Tibial artery (tissue), 4 donors: Measurements from ENCODE around the gene MYH13.

Experiments
- DNase-seq, 2 donors: peaks; one replicate each; pipeline ENCODE4 v3.0.0-alpha.2; 2019
- H3K27ac ChIP-seq, 2 donors: fragments of 200-600 bp; sonication (generic) in 1 of 2; 1 replicate in 1 of 2; 2 replicates in 1 of 2; pipeline ENCODE4 v1.5.1; 2018 to 2019; ENCODE audit warnings: mild to moderate bottlenecking in 1 of 2
- H3K27me3 ChIP-seq, 2 donors: fragments of 200-600 bp; sonication (generic) in 1 of 2; one replicate each; pipeline versions ENCODE4 v1.5.1 to v1.6.0; 2016 to 2019
- H3K36me3 ChIP-seq, 3 donors: fragments of 200-600 bp; sonication (generic) in 2 of 3; one replicate each; pipeline ENCODE4 v1.5.1; 2016 to 2019; ENCODE audit warnings: mild to moderate bottlenecking in 2 of 3
- H3K4me1 ChIP-seq, 4 donors: fragments of 200-600 bp; sonication (generic) in 2 of 4; 1 replicate in 3 of 4; 2 replicates in 1 of 4; pipeline ENCODE4 v1.5.1; 2016 to 2019
- H3K4me3 ChIP-seq, 2 donors: fragments of 200-600 bp; sonication (generic) in 1 of 2; 1 replicate in 1 of 2; 2 replicates in 1 of 2; pipeline ENCODE4 v1.5.1; 2018 to 2019; ENCODE audit warnings: mild to moderate bottlenecking in 2 of 2
- H3K9me3 ChIP-seq, 3 donors: fragments of 200-600 bp; sonication (generic) in 1 of 3; one replicate each; pipeline ENCODE4 v1.5.1; 2016 to 2019
- intact Hi-C: fragments of 100-400 bp; cut with DNase I; formaldehyde crosslinking; loops from one replicate; pipeline ENCODE4 v1.15.0; 2023; ENCODE audit warnings: low total_unique reads
- TF ChIP-seq, protein P1 (sequence below), 2 experiments: fragments of 200-600 bp in 1 of 2; fragments of 450-650 bp in 1 of 2; IDR thresholded peaks; one replicate each; pipeline ENCODE4 v1.5.1; 2017 to 2019; ENCODE audit warnings: antibody characterized with exemption in 2 of 2, mild to moderate bottlenecking in 1 of 2, moderate library complexity in 1 of 2

Gene MYH13

GRCh38 chr17:10275418-10275817 lies 97.4 kb downstream of the MYH13 start:
- TF ChIP-seq, protein P1, sequence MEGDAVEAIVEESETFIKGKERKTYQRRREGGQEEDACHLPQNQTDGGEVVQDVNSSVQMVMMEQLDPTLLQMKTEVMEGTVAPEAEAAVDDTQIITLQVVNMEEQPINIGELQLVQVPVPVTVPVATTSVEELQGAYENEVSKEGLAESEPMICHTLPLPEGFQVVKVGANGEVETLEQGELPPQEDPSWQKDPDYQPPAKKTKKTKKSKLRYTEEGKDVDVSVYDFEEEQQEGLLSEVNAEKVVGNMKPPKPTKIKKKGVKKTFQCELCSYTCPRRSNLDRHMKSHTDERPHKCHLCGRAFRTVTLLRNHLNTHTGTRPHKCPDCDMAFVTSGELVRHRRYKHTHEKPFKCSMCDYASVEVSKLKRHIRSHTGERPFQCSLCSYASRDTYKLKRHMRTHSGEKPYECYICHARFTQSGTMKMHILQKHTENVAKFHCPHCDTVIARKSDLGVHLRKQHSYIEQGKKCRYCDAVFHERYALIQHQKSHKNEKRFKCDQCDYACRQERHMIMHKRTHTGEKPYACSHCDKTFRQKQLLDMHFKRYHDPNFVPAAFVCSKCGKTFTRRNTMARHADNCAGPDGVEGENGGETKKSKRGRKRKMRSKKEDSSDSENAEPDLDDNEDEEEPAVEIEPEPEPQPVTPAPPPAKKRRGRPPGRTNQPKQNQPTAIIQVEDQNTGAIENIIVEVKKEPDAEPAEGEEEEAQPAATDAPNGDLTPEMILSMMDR (IDR thresholded peaks at IDR 0.05): no peak
- peaks cover 0 to 10% of the 10 kb centered on the region in 2 donors for H3K27me3 ChIP-seq
- H3K36me3 ChIP-seq: no peaks in the 10 kb centered on the region
- H3K4me3 ChIP-seq: no peak overlapping the region
- intact Hi-C loops: no loop called here
- no peak overlapping the region for H3K27ac ChIP-seq
- no peaks in the 10 kb centered on the region for H3K9me3 ChIP-seq
- no peak for DNase-seq
- H3K4me1 ChIP-seq: no peaks in the 10 kb centered on the region

DNA sequence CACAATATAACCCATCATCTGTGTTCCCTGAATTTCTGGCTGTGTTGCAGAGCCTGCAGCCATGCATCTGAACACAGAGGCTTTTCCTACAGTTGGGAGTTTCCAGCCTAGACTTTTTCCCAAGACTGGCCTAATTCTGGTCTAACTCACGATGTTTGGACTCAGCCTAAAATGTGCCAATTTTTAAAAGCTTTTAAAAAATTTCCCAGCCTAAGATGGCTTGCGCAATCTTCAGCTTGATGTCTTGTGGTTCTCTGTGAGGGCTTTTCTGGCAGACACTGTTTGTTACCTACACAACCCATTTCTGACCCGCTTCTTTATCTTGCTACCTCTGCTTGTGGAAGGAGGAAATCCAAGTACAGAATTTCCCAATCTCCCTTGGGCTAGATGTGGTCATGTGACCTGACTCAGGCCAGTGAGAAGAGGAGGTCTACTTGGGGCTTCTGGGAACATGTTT lies 101.7 kb downstream of the MYH13 start:
- no peak overlapping the region for H3K4me3 ChIP-seq
- H3K27ac ChIP-seq: no peak overlapping the region
- no peaks in the 10 kb centered on the region for H3K9me3 ChIP-seq
- intact Hi-C loops: no loop called here
- no peaks in the 10 kb centered on the region for H3K4me1 ChIP-seq
- peaks cover 0 to 6% of the 10 kb centered on the region in 2 donors for H3K27me3 ChIP-seq
- TF ChIP-seq, protein P1 (IDR thresholded peaks at IDR 0.05): no peak
- no peak for DNase-seq
- H3K36me3 ChIP-seq: no peaks in the 10 kb centered on the region

GRCh38 chr17:10270258-10270657 lies 102.5 kb downstream of the MYH13 start:
- H3K36me3 ChIP-seq: no peaks in the 10 kb centered on the region
- DNase-seq: no peak
- no peak overlapping the region for H3K4me3 ChIP-seq
- H3K4me1 ChIP-seq: no peaks in the 10 kb centered on the region
- H3K9me3 ChIP-seq: no peaks in the 10 kb centered on the region
- H3K27me3 ChIP-seq: no peaks in the 10 kb centered on the region
- H3K27ac ChIP-seq: no peak overlapping the region
- intact Hi-C loops: no loop called here
- TF ChIP-seq, protein P1 (IDR thresholded peaks at IDR 0.05): no peak

DNA sequence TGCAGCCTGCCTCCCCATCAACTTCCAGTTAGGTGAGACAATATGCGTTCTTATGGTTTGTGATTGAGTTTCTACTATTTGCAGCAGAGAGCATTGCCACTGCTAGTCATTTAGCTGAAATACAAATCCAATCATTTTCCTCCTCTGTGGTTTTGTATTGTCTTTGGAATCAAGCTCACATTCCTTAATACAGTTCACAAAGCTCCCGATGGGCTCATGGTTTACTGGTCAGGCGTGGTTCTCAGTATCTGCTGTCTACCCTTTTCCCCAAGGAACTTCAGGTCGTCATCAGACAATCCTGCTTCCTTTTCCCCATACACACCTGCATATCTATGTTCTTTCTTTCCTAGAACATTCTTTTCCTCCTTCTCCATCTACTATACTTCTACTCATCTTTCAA lies 104.8 kb downstream of the MYH13 start:
- intact Hi-C loops: no loop called here
- Histone ChIP-seq H3K27me3 (no peaks in the 10 kb centered on the region), H3K27ac (no peak overlapping the region), H3K36me3 (no peaks in the 10 kb centered on the region), H3K4me1 (no peaks in the 10 kb centered on the region), H3K4me3 (no peak overlapping the region), H3K9me3 (no peaks in the 10 kb centered on the region)
- TF ChIP-seq, protein P1 (IDR thresholded peaks at IDR 0.05): no peak
- DNase-seq: no peak

GRCh38 chr17:10266296-10266876 lies 106.4 kb downstream of the MYH13 start:
- Histone ChIP-seq H3K36me3 (no peaks in the 10 kb centered on the region), H3K4me3 (no peak overlapping the region), H3K9me3 (no peaks in the 10 kb centered on the region), H3K27me3 (no peaks in the 10 kb centered on the region), H3K27ac (no peak overlapping the region), H3K4me1 (no peaks in the 10 kb centered on the region)
- intact Hi-C loops: no loop called here
- TF ChIP-seq, protein P1 (IDR thresholded peaks at IDR 0.05): no peak
- no peak for DNase-seq
